ENCODE data around the gene C1QA.
"Not testable (repeated sequence)": the region's sequence is repeated elsewhere in the genome, so short reads cannot be mapped to it uniquely, and the experiment has no call there.

C1QA gene

DNA sequence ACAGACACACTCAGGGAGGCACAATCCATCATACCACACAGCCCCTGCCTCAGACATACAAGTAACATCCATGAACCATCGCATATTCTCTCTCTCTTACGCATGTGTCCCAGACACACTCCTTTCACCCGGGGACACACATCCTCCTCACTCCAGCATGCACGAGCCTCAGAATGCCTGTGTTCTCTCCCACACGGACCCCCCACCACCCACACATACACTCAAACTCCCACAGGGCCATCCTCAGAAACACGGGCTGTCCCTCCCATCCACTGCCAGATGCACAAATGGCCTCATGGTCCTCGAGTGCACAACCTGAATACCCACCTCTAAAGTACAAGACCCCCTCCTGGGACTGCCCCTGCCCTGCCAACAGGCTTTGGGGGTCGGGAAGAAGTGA, 4.8 kb downstream of the C1QA start:
- DNase-seq (ENCODE audit: low read depth in 2 of 2) = no peak

DNA sequence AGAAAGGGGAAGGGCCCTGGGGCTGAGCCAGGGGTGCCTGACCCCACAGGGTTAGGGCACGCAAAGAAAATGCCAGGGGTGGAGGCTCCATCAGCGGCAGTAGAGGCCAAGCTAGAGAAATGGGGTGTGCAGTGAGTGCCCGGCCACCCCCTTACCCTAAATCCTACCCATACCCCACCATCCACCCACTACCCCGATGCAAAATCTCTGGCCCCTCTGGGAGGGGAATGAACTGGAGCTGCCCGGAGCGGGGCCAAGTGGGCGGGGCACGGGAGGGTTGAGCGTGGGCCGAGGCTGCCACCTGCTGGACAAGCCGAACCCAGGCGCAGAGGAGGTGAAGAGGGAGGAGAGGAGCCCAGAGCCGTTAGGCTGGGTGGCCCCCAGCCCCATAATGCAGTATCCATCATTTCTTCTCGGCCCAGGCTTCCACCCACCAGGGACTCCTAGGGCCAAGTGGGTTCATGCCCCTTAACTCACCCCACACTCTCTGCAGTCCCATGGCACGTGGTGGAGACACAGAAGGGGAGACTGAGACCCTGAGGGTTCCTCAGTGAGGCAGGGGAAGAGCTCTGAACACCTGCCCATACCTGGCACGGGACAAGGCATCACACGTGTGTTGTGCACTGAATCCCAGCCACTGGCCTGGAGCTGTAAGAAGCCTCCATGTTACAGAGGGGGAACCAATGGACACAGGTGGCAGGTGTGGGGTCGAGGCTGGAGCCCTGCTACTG, 5.6 kb downstream of the C1QA start:
- peak in 1 of 2 experiments; percentile 11 for DNase-seq (ENCODE audit: low read depth in 2 of 2)

DNA sequence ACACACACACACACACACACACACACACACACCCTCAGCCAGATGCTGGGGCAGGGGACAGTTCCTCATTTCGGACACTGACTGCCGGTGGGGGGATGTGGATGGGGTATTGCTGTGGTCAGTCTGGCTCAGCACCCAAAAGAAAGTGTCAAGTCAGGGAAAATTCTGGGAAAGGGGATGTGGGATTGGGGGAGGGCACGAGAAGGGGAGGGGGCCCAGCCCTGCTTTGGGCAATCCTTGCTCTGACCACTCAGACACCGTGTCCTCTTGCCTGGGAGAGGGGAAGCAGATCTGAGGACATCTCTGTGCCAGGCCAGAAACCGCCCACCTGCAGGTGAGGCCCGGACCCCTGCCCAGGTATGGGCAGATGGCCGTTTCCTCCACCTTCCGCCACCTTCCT, 7.0 kb downstream of the C1QA start, which contains the start of gene C1QC:
TSS of gene C1QC (plus strand) at position 253 of the 400 bp plus-strand sequence. CDS start 391 bp downstream, outside the sequence.
- DNase-seq (ENCODE audit: low read depth in 2 of 2) = no peak

DNA sequence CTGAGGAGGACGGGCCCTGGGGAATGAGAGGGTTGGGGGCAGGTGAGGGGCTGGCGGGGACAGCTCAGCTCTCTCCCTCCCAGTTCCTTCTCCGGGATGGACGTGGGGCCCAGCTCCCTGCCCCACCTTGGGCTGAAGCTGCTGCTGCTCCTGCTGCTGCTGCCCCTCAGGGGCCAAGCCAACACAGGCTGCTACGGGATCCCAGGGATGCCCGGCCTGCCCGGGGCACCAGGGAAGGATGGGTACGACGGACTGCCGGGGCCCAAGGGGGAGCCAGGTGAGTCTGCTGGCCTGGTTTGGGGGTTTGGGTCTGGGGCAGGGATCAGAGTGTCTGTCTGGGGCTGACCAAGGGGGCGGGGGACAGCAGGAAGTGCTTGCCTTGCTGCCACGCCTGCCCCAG, 7.5 kb downstream of the C1QA start:
- no peak for DNase-seq (ENCODE audit: low read depth in 2 of 2)

DNA sequence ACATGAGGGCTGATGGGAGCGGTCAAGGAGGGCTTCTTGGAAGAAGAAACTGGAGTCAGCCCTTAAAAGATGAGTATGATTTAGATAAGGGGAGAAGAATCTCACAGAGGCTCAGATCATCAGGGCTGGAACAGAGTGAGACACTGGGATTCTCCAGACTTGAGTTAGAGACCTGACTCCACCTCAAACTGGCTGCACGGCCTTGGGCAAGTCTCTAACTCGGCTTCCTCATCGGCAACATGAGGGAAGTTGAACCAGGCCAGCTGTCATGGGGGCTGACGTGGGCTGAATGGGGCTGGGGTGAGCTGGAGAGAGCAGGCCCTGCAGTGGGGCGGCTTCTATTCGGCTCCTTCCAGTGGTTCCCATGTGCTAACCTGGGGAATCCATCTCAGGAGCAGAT, 9.5 kb downstream of the C1QA start:
- no peak for DNase-seq (ENCODE audit: low read depth in 2 of 2)

DNA sequence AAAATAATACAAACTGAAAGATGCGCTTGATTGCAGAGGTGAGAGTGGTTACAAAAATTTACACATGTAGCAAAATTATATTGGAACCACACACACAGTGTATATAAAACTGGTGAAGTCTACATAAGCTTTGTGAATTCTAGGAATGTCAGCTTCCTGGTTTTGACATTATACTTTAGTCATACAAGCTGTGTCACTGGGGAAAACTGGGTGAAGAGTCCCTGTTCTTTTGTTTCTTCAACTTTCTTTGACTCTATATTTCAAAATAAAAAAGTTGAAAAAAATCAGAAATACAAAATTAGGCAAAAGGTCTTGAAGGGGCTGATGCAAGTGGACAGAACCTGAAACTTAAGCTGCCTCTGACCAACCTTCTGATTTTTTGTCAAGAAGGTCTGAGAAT, 10.0 kb downstream of the C1QA start:
- no peak for DNase-seq (ENCODE audit: low read depth in 2 of 2)

DNA sequence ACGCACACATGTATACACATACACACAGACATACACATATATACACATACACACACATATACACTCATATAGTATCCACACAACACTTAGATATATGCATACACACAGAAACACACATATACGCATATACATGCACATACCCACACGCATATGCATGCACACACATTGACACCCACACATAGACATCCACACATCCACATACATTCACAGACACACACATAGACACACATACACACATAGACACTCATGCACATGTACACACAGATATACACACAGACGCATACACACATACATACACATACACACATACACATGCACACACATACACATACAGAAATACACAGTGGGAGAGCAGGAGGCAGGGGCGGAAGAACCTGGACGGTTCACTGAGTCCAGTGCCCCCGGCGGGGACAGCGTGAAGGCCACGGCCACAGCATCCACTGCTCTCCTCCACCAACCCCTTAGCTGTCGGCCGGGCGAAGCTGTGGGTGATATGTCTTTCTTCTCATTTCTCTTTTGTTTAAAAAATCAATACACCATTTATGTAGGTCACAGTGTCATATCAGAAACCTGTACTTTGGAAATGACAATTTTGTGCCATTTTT, 13.8 kb downstream of the C1QA start:
- DNase-seq (ENCODE audit: low read depth in 2 of 2) = no peak

DNA sequence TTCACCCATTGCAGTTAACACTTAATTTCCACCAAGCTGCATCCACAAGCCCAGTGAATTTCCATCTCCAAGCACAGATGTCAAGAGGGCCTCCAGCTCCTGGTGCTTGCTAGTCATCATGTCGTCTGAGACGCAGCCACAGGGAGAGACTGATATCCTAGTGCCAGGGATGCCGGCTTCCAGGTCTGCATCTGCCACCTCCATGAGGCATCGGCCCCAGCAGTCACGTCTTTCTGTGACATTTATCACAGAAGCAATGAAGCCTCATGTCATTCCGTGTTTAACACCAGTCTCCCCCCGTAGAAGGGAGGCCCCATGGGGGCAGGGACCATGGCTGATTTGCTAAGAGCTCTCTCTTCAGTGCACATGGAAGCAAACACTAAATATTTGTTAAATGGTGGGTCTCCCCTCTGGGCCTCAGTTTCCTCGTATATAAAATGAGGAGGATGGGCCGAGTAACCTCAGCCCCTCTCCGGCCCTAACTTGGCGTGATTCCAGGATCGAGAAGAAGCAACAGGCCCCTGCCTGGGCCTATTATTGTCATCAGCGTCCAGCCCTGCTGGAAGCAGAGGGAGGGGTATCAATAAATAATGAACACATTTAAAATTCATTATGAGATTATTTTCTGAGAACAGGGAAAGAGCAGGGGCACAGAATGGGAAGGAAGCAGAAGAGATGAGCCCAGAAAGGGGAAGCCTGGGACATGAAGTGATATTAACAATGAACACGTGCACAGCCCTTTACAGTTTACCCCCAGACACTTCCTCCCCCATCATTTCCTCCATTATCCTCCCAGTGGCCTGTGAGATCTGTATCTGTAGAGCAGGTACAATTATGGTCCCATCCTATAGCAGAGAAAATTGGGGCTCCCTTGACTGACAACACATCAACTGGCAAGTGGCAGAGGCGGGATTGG, 15.8 kb downstream of the C1QA start:
- DNase-seq (ENCODE audit: low read depth in 2 of 2) = no peak

DNA sequence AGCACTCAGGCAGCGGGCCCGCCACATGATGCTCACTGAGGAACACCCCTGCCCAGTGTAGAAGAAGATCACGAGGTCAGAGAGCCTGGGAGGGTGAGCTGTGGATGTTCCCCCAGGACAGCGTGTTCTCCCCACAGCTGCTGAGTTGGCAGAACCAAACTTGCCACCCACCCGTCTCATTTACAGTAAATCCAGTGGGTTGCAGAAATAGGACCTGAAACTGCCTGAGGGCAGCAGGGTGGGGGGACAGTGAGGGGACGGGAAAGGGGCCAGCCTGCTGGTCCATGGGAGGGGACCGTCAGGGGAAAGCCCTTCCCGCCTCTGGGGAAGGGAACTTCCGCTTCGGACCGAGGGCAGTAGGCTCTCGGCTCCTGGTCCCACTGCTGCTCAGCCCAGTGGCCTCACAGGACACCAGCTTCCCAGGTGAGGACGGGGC, 16.5 kb downstream of the C1QA start, which contains the start of gene C1QB:
TSS of gene C1QB (plus strand) at position 356 of the 436 bp plus-strand sequence. CDS start 6,227 bp downstream, outside the sequence.
- no peak for DNase-seq (ENCODE audit: low read depth in 2 of 2)

DNA sequence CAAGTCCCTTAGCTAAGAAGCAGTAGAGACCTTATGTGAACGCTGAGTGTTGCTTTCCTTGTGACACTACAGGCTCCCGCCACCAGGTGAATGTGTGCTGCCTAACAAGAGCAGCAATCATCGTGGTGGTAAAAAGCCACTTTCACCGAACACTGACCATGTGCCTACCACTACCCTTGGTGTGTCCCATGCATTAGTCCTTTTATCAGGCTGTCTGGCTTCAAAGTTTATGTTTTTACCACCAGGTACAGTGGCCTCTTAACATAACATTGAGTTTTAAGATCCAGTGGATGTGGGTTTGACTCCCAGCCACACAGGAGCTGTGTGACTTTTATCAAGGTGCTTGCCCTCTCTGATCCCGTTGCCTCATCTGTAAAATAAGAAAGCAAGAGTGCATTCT, 18.3 kb downstream of the C1QA start:
- no peak for DNase-seq (ENCODE audit: low read depth in 2 of 2)

DNA sequence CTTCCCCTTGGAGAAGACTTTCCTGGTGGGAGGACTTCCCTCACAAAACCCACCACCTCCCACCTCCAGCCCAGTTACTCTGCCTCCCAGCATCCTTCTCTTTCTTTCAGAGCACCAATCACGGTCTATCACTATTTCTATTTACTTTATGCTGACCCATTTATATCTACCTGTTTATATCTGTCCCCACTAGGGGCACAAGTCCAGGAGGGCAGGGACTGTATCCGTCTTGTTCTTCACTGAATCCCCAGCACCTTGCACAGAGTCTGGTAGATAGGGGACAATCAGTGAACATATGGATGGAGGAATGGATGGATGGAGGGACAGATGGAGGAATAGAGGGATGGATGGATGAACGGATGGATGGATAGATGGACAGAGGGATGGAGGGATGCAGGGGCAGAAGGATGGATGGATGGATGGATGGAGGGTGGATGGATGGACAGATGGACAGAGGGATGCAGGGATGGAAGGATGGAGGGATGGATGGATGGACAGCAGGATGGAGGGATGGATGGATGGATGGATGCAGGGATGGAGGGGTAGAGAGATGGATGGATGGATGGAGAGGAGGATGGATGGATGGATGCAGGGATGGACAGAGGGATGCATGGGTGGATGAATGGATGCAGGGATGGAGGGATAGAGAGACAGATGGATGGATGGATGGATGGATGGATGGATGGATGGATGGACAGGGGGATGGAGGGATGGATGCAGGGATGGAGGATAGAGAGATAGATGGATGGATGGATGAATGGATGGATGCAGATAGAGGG, 22.1 kb downstream of the C1QA start:
- DNase-seq (ENCODE audit: low read depth in 2 of 2) = no peak

DNA sequence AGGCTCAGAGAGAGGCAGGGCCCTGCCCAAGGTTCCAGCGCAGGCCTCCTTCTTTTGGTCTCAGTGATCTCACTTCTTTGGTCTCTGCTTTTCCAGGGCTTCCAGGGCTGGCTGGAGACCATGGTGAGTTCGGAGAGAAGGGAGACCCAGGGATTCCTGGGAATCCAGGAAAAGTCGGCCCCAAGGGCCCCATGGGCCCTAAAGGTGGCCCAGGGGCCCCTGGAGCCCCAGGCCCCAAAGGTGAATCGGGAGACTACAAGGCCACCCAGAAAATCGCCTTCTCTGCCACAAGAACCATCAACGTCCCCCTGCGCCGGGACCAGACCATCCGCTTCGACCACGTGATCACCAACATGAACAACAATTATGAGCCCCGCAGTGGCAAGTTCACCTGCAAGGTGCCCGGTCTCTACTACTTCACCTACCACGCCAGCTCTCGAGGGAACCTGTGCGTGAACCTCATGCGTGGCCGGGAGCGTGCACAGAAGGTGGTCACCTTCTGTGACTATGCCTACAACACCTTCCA, 24.4 kb downstream of the C1QA start:
- no peak for DNase-seq (ENCODE audit: low read depth in 2 of 2)

DNA sequence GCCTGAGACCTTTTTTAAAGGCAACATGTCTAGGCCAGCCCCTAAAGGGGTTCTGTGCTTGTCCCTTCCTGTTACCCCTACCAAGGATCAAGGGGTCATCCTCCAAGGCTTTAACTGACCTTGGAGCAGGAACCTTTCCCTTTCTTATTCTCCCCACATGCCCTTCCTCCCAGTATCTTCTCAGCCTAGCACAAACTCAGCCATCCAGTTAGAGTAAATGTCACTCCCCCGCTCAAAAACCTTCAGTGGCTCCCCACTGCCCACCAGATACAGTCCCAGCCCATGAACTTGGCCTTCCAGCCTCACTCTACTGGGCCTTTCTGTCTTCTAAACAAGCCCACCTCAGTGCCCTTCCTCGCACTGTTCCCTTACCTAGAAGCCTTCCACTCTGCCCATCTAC, 25.5 kb downstream of the C1QA start:
- no peak for DNase-seq (ENCODE audit: low read depth in 2 of 2)

DNA sequence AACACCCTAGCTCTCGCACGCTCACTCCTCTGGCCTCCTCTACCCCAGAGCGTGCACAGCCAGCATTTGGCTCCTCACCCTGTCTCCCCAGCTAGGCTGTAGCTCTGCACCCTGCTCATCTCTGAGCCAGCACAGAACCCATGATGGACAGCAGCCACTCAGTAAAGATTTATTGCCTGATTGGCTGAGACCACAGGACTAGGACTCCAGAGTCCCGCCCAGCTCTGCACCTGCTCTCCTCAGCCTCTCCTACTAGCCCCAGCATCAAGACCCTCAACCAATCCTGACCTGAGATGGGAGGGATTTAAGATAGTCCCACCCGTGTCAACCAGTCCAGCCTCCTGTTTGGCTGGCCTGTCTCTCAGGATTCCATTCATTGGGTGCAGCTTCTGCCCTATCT, 25.9 kb downstream of the C1QA start:
- no peak for DNase-seq (ENCODE audit: low read depth in 2 of 2)

DNA sequence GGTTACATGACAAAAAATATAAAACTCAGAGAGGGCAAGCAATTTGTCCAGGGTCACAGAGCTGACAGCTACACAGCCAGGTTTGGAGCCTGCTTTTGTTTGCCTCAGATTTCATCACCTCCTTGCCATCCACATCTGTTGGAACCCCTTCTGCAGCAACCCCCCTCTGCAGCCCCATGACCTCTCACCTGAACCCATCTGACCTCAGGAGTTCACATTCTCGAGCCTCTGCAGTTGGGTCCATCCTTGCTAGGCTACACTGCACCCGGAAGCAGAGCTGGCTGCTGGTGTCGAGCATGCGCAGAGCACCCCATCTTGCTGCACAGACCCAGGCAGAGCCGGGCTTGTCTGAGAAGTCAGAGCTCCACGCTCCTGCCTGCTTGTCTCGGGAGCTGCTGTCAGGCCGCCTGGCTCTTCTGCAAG, 26.6 kb downstream of the C1QA start:
- no peak for DNase-seq (ENCODE audit: low read depth in 2 of 2)

DNA sequence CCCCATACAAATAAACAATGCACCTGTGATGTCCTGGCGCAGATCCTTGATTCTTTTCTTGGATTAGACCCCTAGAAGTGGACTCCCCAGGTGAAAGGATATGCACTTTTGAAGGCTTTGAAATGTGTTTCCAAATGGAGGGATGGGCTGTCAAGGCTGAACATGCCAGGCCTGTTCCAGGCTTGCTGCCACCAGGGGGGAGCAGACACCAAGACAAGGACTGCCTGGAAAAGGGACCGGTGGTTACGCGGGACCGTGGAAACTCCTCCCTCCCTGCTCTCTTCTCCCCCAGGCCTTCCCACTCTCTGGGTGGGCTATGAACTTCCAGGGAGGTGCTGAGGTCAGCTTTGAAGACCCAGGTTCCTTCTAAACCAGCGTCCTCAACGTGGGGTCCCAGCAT, 29.3 kb downstream of the C1QA start:
- DNase-seq (ENCODE audit: low read depth in 2 of 2) = no peak

DNA sequence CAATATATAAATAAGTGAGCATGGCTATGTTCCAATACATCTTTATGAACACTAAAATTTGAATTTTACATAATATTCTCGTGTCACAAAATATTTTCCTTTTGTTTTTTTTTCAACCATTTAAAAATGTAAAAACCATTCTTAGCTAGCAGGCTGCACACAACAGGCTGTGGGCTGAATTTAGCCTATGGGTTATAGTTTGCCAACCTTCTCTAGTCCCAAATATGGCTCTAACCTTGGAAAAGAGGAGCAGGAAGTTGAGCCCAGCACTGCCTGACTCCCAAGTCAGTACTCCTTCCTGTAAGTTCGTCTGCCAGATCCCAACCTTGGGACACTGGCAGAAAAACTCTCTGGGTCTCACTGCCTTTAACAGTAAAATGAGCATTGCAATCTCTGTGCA, 30.0 kb downstream of the C1QA start:
- DNase-seq (ENCODE audit: low read depth in 2 of 2) = no peak

DNA sequence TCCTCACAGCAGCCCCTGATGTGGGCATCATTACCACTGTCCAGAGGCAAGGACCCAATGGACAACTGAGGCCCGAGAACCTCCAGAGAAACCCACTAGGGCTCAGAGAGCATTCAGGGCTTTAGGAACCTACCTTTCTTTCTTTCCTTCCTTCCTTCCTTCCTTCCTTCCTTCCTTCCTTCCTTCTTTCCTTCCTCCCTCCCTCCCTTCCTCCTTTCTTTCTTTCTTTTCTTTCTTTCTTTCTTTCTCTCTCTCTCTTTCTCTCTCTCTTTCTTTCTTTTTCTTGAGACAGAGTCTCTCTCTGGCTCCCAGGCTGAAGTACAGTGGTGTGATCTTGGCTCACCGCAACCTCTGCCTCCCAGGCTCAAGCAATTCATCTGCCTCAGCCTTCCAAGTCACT, 32.4 kb downstream of the C1QA start:
- DNase-seq (ENCODE audit: low read depth in 2 of 2) = not testable (repeated sequence)

DNA sequence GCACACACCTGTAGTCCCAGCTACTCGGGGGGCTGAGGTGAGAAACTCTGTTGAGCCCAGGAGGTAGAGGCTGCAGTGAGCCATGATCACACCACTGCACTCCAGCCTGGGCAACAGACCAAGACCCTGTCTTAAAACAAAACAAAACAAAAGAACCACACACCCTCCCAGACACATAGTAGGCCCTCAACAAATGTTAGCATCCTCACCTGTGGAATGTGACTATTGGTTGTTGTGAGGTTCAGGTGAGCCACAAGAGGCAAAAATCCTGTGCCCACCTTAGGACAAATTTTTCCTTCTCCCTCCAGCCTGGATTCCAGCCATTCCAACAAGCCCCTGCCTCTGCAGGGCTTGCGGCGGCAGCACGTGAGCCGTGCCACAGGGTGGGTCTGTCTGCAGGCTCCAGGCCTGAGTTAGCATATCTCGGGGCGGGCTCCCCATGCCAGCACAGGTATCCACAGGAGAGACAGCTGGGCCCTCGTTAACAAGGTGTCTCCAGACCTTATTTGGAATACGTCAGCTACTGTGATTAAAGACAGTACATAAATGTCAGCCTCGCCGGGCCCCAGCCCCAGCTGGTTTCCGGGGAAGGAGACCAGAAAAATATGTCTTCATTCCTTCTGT, 34.0 kb downstream of the C1QA start:
- DNase-seq (ENCODE audit: low read depth in 2 of 2) = no peak

DNA sequence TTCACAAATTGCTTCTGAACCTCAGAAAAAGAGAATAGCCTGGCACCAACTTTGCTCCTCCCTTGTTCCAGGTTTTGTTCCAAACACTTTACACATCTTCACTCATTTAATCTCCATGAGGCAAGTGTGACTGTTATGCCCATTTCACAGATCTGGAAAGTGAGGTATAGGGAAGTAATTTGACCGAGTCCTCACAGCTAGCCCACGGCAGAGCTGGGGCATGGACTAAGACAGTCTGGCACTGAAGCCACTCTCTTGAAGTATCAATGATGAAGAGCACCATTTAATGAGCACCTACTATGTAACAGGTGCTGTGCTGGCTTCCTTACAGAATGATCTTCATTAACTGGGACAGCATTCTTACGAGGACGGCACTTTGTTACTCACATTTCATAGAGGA, 35.6 kb downstream of the C1QA start:
- no peak for DNase-seq (ENCODE audit: low read depth in 2 of 2)
